ENCODE results near the gene GNA14. TPM values are rescaled to one million over a fixed set of nuclear protein-coding genes. Genes with fewer than 3 reads are reported as not detected.
"Not testable (repeated sequence)": the region's sequence is repeated elsewhere in the genome, so short reads cannot be mapped to it uniquely, and the experiment has no call there.

GNA14 gene
- not detected for total RNA-seq

DNA sequence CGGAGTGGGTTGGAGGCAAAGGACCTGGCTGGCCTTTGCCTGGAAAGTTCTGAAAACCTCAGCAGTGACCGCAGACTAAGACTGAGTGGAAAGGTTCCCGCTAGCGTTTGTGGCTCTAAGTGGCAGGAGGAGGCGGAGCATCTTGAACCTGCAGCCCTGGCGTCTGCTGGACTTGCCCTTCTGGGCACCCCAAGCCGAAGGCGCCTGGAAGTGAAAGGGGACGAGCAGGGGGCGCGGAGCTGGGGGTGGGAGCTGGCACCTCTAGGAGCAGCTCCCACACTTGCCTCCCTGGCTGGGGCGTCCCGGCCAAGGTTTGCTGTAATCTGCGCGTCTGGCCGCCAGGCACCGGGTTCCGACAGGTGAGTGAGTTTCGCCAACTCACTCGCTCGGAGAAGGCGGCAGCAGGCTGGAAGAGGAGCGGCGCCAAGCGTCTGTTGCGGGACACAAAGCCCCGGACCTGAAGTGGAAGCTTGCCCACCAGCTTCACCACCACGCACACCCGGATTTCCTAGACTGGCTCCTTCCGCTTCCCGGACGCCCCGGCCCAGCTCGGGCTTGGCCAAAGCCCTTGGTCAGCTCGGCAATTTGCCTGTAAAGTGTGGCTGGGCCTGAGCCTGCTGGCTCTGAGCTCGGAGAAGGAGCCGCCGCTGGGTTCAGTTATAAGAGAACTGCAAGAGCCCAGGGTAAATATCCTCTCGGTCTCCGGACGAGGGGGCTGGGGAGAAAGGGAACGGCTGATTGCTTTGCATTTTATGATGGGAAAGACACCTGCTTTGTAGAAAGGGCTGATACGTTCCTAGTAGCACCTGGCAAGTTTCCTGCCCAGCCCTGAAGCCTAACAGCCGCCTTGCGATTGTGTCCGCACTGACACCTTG is at the start of gene GNA14:
Gene GNA14, minus strand, starts transcription at position 89 of the 875 bp plus-strand sequence. CDS start 529 bp downstream, outside the sequence.
- Mint-ChIP-seq H3K4me3 (peak within 1 kb of the TSS; percentile 70), H3K9me3 (no peaks in the 10 kb centered on the region), H3K27ac (no peak within 1 kb of the TSS), H3K36me3 (no peaks in the 10 kb centered on the region), H3K27me3 (peaks cover 59% of the 10 kb centered on the region), H3K4me1 (peaks cover 8% of the 10 kb centered on the region)
- DNase-seq = peak; percentile 14

DNA sequence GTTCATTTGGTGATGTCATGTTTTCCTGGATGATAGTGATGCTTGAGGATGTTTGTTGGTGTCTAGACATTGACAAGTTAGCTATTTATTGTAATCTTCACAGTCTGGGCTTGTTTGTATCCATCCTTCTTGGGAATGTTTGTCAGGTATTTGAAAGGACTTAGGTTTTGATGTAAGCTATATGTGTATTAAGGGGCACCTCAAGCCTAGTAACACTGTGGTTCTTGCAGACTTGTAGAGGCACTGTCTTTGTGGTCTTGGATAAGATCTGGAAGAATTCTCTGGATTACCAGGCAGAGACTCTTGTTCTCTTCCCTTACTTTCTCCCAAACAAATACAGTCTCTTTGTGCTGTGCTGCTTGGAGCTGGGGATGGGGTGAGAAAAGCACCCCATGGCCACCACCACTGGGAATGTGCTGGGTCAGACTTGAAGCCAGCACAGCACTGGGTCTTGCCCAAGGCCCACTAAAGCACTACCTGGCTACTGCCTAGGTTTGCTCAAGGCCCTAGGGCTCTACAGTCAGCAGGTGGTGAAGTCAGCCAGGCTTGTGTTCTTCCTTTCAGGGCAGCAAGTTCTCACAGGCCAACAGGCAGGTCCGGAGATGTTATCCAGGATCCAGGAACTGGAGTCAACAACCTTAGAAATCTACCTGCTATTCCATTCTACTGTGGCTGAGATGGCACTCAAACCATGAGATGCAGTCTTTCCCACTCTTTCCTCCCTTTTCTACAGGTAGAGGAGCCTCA is 49.3 kb upstream of the GNA14 start:
- Mint-ChIP-seq H3K9me3 (peaks cover 10% of the 10 kb centered on the region), H3K27ac (no peak overlapping the region), H3K27me3 (no peaks in the 10 kb centered on the region), H3K36me3 (no peaks in the 10 kb centered on the region), H3K4me3 (no peak overlapping the region), H3K4me1 (no peaks in the 10 kb centered on the region)
- no peak for DNase-seq

DNA sequence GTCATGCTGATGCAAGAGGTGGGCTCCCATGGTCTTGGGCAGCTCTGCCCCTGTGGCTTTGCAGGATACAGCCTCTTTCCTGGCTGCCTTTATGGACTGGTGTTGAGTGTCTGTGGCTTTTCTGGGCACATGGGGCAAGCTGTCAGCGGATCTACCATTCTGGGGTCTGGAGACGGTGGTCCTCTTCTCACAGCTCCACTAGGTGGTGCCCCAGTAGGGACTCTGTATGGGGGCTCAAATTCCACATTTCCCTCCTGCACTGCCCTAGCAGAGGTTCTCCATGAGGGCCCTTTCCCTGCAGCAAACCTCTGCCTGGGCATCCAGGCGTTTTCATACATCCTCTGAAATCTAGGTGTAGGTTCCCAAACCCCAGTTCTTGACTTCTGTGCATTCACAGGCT is 42.6 kb upstream of the GNA14 start:
- not testable (repeated sequence) for H3K4me3 Mint-ChIP-seq, H3K36me3 Mint-ChIP-seq, H3K4me1 Mint-ChIP-seq, H3K27ac Mint-ChIP-seq, DNase-seq, H3K27me3 Mint-ChIP-seq
- H3K9me3 Mint-ChIP-seq = peaks cover 17% of the 10 kb centered on the region

DNA sequence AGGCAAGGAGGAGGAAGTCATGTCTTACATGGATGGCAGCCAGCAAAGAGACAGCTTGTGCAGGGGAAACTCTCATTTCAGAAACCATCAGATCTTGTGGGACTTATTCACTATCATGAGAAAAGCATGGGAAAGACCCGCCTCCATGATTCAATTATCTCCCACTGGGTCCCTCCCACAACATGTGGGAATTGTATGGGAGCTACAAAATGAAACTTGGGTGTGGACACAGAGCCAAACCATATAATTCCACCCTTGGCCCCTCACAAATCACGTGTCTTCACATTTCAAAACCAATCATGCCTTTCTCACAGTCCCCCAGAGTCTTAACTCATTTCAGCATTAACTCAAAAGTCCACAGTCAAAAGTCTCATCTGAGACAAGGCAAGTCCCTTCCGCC is 42.0 kb upstream of the GNA14 start:
- H3K9me3 Mint-ChIP-seq = peaks cover 17% of the 10 kb centered on the region
- not testable (repeated sequence) for DNase-seq, H3K27me3 Mint-ChIP-seq, H3K4me1 Mint-ChIP-seq, H3K27ac Mint-ChIP-seq, H3K36me3 Mint-ChIP-seq, H3K4me3 Mint-ChIP-seq

DNA sequence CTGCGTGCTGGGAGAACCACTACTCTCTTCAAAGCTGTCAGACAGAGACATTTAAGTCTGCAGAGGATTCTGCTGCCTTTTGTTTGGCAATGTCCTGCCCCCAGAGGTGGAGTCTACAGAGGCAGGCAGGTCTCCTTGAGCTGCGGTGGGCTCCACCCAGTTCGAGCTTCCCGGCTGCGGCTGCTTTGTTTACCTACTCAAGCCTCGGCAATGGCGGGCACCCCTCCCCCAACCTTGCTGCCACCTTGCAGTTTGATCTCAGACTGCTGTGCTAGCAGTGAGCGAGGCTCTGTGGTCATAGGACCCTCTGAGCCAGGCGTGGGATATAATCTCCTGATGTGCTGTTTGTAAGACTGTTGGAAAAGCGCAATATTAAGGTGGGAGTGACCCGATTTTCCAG is 39.6 kb upstream of the GNA14 start:
- H3K27me3 Mint-ChIP-seq, DNase-seq, H3K27ac Mint-ChIP-seq, H3K4me3 Mint-ChIP-seq, H3K36me3 Mint-ChIP-seq, H3K4me1 Mint-ChIP-seq: not testable (repeated sequence)
- H3K9me3 Mint-ChIP-seq = peaks cover 14% of the 10 kb centered on the region

DNA sequence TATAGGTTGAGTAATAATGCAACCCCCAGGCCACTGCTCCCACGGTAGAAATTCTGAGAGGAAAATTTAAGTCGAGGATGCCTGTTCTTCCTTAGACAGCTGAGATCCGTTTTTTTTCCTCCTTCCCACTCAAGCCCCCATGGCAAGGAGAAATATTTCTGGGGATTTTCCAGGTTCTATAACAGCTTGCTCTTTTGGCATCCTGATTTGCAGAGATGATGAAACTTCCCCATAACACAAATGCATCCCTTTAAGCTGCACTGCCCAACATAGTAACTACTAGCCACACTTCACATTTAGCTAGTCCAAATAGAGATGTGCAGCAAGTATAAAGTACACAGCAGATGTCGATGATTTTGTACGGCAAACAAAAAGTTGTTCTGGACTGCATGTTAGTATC is 32.5 kb upstream of the GNA14 start:
- no peak overlapping the region for H3K27ac Mint-ChIP-seq
- peaks cover 3% of the 10 kb centered on the region for H3K9me3 Mint-ChIP-seq
- H3K4me3 Mint-ChIP-seq = no peak overlapping the region
- H3K27me3 Mint-ChIP-seq = no peaks in the 10 kb centered on the region
- H3K36me3 Mint-ChIP-seq = no peaks in the 10 kb centered on the region
- no peaks in the 10 kb centered on the region for H3K4me1 Mint-ChIP-seq
- no peak for DNase-seq

DNA sequence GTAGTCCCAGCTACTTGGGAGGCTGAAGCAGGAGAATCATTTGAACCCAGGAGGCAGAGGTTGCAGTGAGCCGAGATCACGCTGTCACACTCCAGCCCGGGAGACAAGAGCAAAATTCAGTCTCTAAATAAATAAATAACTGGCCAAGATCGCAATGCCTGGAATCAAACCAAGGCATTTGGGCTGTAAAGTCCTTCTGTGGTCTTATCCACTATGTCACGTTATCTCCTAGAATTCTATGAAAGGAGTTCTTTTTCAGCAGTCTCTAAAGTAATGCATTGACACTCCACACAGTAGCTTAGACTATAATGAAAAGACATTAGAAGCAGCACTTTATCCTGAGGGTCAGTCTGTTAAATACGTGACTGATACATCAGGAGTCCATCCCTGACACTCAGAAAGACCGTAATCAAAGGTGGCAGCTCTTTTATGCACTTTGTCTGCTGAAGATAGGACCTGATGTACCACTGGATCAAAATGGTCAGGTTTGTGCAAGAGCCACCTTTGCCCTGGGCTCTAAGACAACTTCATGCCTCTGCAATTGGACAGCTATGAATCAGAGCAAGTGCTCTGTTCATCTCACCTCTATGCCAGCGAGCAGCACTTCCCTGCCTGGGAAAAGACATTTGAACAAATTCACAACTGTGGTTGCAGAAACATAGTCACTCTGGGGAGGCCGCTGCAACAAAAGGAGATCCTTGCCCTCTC is 31.7 kb upstream of the GNA14 start:
- Mint-ChIP-seq H3K4me1 (no peaks in the 10 kb centered on the region), H3K27ac (no peak overlapping the region), H3K9me3 (peaks cover 3% of the 10 kb centered on the region), H3K27me3 (no peaks in the 10 kb centered on the region), H3K4me3 (no peak overlapping the region), H3K36me3 (no peaks in the 10 kb centered on the region)
- DNase-seq = no peak

DNA sequence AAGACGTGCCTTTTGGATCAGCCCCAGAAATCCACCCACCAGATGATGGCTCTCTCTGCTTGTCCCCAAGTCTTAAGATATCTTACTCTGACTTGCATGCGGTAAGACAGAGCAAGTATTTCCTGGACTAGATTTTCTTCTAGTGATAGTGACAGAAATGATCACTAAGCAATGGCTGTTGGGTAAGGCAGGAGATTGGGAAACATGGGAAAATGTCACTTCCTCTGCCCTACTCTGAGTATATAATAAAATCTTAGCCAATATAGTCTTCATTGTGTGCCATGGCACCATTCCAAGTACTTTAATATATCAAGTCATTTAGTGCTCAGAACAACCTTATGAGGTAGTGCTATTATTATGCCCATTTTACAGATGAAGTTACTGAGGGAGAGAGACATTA is 31.0 kb upstream of the GNA14 start:
- Mint-ChIP-seq H3K27ac (no peak overlapping the region), H3K9me3 (peaks cover 3% of the 10 kb centered on the region), H3K4me1 (no peaks in the 10 kb centered on the region), H3K27me3 (no peaks in the 10 kb centered on the region), H3K4me3 (no peak overlapping the region), H3K36me3 (no peaks in the 10 kb centered on the region)
- no peak for DNase-seq

DNA sequence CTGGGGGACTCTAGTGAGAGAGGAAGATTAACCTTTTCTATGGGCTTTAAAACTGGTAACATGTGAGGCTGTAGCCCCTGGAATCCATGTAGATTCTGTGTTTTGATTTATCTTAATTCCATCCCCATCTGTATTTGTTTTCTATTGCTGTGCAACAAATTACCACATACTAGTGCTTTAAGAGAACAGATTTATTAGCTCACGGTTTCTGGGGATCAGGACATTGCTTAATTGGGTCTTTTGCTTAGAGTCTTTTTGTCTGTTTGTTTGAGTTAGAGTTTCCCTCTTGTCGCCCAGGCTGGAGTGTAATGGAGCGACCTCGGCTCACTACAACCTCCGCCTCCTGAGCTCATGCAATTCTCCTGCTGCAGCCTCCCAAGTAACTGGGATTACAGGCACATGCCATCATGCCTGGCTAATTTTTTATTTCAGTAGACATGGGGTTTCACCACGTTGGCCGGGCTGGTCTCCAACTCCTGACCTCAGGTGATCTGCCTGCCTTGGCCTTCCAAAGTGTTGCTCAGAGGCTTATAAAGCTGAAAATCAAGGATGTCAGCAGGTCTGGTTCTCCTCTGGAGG is 29.9 kb upstream of the GNA14 start:
- H3K27me3 Mint-ChIP-seq = no peaks in the 10 kb centered on the region
- H3K4me3 Mint-ChIP-seq = no peak overlapping the region
- no peak overlapping the region for H3K27ac Mint-ChIP-seq
- H3K36me3 Mint-ChIP-seq = no peaks in the 10 kb centered on the region
- H3K4me1 Mint-ChIP-seq = no peaks in the 10 kb centered on the region
- no peak for DNase-seq
- H3K9me3 Mint-ChIP-seq = no peaks in the 10 kb centered on the region

DNA sequence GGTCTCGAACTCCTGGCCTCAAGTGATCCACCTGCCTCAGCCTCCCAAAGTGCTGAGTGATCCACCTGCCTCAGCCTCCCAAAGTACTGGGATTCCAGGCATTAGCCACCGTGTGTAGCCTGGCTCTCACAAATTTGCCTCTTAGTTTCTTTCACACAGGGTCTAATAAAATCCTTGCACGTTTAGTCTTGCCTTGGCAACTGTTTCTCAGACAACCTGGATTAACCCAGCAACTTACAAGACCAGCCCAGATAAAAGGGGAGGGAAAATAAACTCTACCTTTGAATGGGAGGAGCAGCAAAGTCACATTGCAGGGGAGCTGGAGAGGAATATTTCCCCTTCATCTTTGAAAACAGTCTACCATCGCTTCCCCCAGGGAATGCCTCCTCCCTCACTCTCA is 29.3 kb upstream of the GNA14 start:
- H3K27me3 Mint-ChIP-seq = no peaks in the 10 kb centered on the region
- DNase-seq = no peak
- no peaks in the 10 kb centered on the region for H3K36me3 Mint-ChIP-seq
- no peaks in the 10 kb centered on the region for H3K9me3 Mint-ChIP-seq
- no peaks in the 10 kb centered on the region for H3K4me1 Mint-ChIP-seq
- no peak overlapping the region for H3K4me3 Mint-ChIP-seq
- no peak overlapping the region for H3K27ac Mint-ChIP-seq

DNA sequence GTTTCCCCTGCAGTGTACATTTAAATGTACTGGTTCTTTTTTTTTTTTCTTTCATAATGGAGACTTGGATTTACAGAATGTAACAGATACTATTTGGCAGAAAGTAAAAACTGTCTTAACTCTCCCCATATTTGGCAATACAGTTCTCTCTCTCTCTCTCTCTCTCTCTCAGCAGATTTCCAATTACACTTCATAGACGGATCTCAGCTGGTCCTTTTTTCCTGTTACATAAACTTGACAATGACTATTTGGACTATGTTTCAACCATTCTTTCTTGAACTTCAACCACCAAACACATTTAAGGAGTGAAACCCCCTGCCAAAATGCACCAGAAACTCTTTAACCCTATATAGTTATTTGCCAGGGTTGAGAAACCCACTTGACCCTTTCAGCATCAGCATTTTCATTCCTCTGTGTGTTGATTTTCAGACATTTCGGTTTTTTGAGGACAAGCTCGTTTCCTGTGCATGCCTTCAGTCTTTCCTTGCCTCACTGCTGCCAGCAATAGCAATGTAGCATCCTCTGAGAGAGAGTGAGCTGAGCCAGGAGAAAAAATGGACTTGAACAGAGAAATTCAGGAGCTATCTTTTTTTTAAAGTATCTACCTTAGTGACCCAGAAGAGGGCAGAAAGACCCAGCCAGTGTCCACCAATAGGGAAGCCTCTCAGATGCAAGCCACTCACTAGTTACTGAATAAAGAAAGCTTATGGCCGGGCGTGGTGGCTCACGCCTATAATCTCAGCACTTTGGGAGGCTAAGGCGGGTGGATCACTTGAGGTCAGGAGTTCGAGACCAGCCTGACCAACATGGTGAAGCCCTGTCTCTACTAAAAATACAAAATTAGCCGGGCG is 26.0 kb upstream of the GNA14 start:
- H3K27me3 Mint-ChIP-seq = no peaks in the 10 kb centered on the region
- no peak for DNase-seq
- no peaks in the 10 kb centered on the region for H3K36me3 Mint-ChIP-seq
- H3K27ac Mint-ChIP-seq = no peak overlapping the region
- H3K9me3 Mint-ChIP-seq = no peaks in the 10 kb centered on the region
- H3K4me1 Mint-ChIP-seq = no peaks in the 10 kb centered on the region
- no peak overlapping the region for H3K4me3 Mint-ChIP-seq

DNA sequence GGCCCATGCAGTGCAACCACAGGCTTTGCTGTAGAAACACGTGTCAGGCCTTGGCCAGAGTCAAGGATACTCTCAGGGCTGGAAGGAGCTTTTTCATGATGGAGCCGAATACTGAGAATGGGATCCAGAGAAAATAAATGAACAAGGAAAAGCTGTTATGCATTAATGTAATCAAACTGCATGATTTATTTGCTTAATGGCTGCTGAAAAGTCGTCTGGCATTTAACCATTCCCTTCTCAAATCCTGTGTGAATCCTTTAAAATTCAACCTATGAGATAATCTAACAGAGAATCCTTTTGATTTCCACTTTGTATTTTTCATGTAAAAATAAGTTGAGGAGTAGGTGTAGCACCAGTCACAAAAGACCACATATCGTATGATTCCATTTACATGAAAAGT is 24.1 kb upstream of the GNA14 start:
- H3K27ac Mint-ChIP-seq = no peak overlapping the region
- no peak overlapping the region for H3K4me3 Mint-ChIP-seq
- no peaks in the 10 kb centered on the region for H3K27me3 Mint-ChIP-seq
- no peaks in the 10 kb centered on the region for H3K4me1 Mint-ChIP-seq
- no peaks in the 10 kb centered on the region for H3K9me3 Mint-ChIP-seq
- no peaks in the 10 kb centered on the region for H3K36me3 Mint-ChIP-seq
- DNase-seq = no peak

DNA sequence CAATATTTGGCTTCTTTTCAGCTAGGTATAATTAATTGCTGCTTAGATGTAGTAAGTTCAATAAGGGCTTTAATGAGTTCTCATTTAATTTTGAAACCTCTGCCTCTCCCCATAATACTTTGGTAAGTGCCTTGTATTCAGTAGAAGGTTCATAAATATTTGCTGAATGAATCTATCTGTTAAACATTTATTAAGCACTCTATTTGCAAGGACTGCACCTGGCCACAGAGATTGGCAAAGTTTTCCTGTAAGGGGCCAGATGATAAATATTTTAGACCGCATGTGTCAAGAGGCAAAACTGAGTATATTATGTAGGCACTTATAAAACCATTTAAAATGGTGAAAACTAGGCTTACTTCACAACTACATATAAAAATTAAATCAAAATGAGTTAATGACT is 19.0 kb upstream of the GNA14 start:
- no peak for DNase-seq
- H3K27me3 Mint-ChIP-seq = peaks cover 3% of the 10 kb centered on the region
- no peak overlapping the region for H3K27ac Mint-ChIP-seq
- H3K4me1 Mint-ChIP-seq = no peaks in the 10 kb centered on the region
- no peaks in the 10 kb centered on the region for H3K9me3 Mint-ChIP-seq
- H3K4me3 Mint-ChIP-seq = no peak overlapping the region
- H3K36me3 Mint-ChIP-seq = no peaks in the 10 kb centered on the region

DNA sequence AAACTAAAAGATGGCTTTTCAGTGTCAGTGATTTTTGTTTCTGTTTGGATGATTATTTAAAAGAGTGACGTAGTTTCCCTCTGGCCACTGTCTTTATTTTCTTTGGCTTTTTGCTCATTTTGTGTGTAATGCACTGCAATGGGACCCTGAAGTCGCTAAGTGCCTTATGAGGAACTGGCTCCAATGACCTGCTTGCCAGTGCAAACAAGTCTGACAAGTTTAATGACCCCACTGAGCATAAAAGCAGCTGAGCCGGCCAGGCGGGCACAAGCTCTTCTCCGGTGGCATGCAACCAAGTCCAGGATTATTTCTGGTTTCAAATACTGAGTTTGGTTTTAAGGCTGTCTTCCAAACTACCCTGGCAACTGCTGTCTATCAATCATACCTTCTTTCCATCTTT is 15.6 kb upstream of the GNA14 start:
- no peak overlapping the region for H3K4me3 Mint-ChIP-seq
- H3K4me1 Mint-ChIP-seq = no peaks in the 10 kb centered on the region
- no peaks in the 10 kb centered on the region for H3K36me3 Mint-ChIP-seq
- no peak overlapping the region for H3K27ac Mint-ChIP-seq
- H3K27me3 Mint-ChIP-seq = peaks cover 3% of the 10 kb centered on the region
- no peaks in the 10 kb centered on the region for H3K9me3 Mint-ChIP-seq
- DNase-seq = no peak

Data from activated naive CD8-positive, alpha-beta T cell treated with anti-CD3 and anti-CD28 coated beads for 36 hours (primary cell).